Panc1 (cell line): Measurements from ENCODE around the gene MEGF9.
A peak's percentile ranks its signal among the peaks of the same experiment; 100 is the strongest.

Experiments used
- CTCF ChIP-seq: fragments of 450-650 bp; IDR thresholded peaks from 2 replicates; pipeline ENCODE4 v1.5.1; 2017; ENCODE audit warnings: mild to moderate bottlenecking
- POLR2AphosphoS5 ChIP-seq: IDR thresholded peaks from 2 replicates; pipeline ENCODE4 v1.6.1; 2012; ENCODE audit warnings: mild to moderate bottlenecking, low read depth, low read length, moderate library complexity
- REST ChIP-seq, 2 experiments: IDR thresholded peaks; 2 replicates each; pipeline ENCODE4 v1.6.1; 2011 to 2012; ENCODE audit warnings: low read depth in 2 of 2, control low read depth in 1 of 2, low read length in 1 of 2, mild to moderate bottlenecking in 1 of 2, moderate library complexity in 1 of 2; ENCODE audit not compliant: insufficient read depth in 1 of 2
- SIN3A ChIP-seq: IDR thresholded peaks from 2 replicates; pipeline ENCODE4 v1.6.1; 2012; ENCODE audit warnings: low read depth, mild to moderate bottlenecking, low read length, moderate library complexity, borderline replicate concordance; ENCODE audit not compliant: insufficient read depth
- TCF7L2 ChIP-seq: IDR thresholded peaks from 2 replicates; pipeline ENCODE4 v1.6.1; 2011; ENCODE audit warnings: mild to moderate bottlenecking, low read depth, low read length, inconsistent platforms

- TF ChIP-seq CTCF: no peak
- TF ChIP-seq REST (IDR thresholded peaks at IDR 0.05; ENCODE audit: insufficient read depth in 1 of 2, low read depth in 2 of 2, low read length in 1 of 2): no peak
- TF ChIP-seq TCF7L2: peak; percentile 89
- peak; percentile 54 for TF ChIP-seq POLR2AphosphoS5
- peak; percentile 52; the same call in 1 of the 2 replicates for TF ChIP-seq SIN3A
These were observed at the start of gene MEGF9 for GRCh38 chr9:120714088-120714845.
